ENCODE measurements around the gene RAB3C.

Gene RAB3C

DNA sequence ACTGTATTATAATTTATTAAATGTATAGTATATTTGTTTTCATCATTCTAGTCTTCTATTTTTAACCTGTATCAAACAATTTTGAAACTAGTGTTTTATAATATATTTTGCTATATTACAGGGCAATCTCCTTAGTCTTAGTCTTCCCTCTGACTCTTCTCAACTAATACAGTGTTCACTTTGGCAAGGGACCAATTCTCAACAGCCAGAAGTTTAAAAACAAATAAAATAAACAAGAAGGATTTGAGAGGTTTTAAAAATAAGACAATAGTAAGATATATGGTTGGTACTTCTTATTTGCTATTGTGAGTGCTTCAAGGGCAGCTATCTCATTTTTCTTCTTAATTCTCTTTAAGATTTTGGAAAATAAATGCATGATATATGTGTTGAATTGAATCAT is 167.2 kb downstream of the RAB3C start:
- no peaks in the 10 kb centered on the region for H3K79me2 ChIP-seq (ENCODE audit: low read length)
- no peak overlapping the region for H3K4me2 ChIP-seq (ENCODE audit: low read depth, low read length)
- H3K9ac ChIP-seq (ENCODE audit: low read length), result no peak overlapping the region
- no peak for DNase-seq
- no peaks in the 10 kb centered on the region for H4K20me1 ChIP-seq (ENCODE audit: insufficient read depth, low read length)
- TF ChIP-seq EZH2phosphoT487 (IDR thresholded peaks at IDR 0.05; ENCODE audit: low read length) (no peak), CTCF (IDR thresholded peaks at IDR 0.05; ENCODE audit: low read length) (no peak)
- no peaks in the 10 kb centered on the region for H3K36me3 ChIP-seq (replicated peaks; ENCODE audit: insufficient read depth, low read length)
- no peaks in the 10 kb centered on the region for H3F3A ChIP-seq (ENCODE audit: insufficient read depth, low read length)
- H3K4me3 ChIP-seq (ENCODE audit: low read length), result no peak overlapping the region
- no peaks in the 10 kb centered on the region for H3K9me2 ChIP-seq (replicated peaks; ENCODE audit: insufficient read depth, low read length)
- no peaks in the 10 kb centered on the region for H3K9me3 ChIP-seq (replicated peaks; ENCODE audit: insufficient read depth, low read length)
- no peaks in the 10 kb centered on the region for H3K4me1 ChIP-seq (ENCODE audit: low read length)
- H3K27me3 ChIP-seq (replicated peaks; ENCODE audit: insufficient read depth, low read length), result no peaks in the 10 kb centered on the region
- H2AFZ ChIP-seq (ENCODE audit: low read length), result no peak overlapping the region
- H3K27ac ChIP-seq (ENCODE audit: low read length), result no peak overlapping the region

DNA sequence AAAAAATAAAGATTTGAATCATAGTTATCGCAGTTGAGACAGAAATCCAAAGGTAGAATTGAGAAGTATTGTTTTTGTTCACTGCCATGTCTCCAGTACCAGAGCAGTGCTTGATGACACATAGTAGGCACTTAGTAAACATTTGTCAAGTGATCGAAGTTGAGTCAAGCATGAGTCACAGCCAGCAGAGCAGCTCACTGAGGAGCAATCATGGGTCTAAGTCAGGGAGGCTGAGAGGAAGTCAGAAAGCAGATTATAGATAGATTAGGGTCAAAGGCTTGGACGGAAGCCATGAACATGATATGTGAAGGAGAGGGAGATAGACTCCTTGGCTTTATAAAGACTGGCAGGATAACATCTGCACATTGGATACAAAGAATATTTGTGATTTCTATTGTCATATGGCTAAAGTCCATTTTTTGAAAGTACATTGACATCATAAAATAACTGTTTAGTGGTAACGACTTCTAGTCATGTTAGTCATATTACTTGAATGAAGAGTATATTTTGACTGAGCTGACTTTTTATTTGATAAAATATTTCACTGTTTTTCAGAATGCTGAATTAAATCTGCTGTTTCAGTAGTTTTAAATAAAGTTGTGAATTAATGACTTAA is 168.5 kb downstream of the RAB3C start:
- H3K9me3 ChIP-seq (replicated peaks; ENCODE audit: insufficient read depth, low read length), result no peaks in the 10 kb centered on the region
- no peak overlapping the region for H3K4me3 ChIP-seq (ENCODE audit: low read length)
- no peaks in the 10 kb centered on the region for H3K4me1 ChIP-seq (ENCODE audit: low read length)
- no peaks in the 10 kb centered on the region for H3K79me2 ChIP-seq (ENCODE audit: low read length)
- no peak for DNase-seq
- H4K20me1 ChIP-seq (ENCODE audit: insufficient read depth, low read length), result no peaks in the 10 kb centered on the region
- H3K27ac ChIP-seq (ENCODE audit: low read length), result no peak overlapping the region
- H3K36me3 ChIP-seq (replicated peaks; ENCODE audit: insufficient read depth, low read length), result no peaks in the 10 kb centered on the region
- TF ChIP-seq EZH2 (optimal IDR thresholded peaks at IDR 0.05; ENCODE audit: low read depth, low read length) (no peak), CTCF (IDR thresholded peaks at IDR 0.05; ENCODE audit: low read length) (no peak), EZH2phosphoT487 (IDR thresholded peaks at IDR 0.05; ENCODE audit: low read length) (no peak)
- H2AFZ ChIP-seq (ENCODE audit: low read length), result no peak overlapping the region
- no peaks in the 10 kb centered on the region for H3K27me3 ChIP-seq (replicated peaks; ENCODE audit: insufficient read depth, low read length)
- no peaks in the 10 kb centered on the region for H3F3A ChIP-seq (ENCODE audit: insufficient read depth, low read length)
- H3K9me2 ChIP-seq (replicated peaks; ENCODE audit: insufficient read depth, low read length), result no peaks in the 10 kb centered on the region
- H3K9ac ChIP-seq (ENCODE audit: low read length), result no peak overlapping the region
- no peak overlapping the region for H3K4me2 ChIP-seq (ENCODE audit: low read depth, low read length)

DNA sequence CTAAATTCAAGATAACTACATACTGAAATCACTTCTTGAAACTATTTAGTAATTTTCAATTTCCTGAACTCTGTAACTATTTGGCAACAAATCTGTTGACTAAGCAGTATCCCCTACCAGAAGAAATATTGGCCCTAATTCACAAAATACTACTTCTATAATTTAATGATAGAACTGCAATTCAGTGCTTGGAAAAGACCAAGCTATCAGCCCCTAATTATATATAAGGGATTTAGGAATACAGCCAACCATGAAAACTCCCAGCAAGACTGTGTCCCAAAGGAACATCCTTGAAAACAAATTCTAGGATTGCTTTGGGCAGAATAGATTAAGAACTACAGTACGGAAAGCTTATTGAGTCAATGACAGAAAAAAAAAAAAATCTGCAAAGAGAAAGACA is 169.2 kb downstream of the RAB3C start:
- H3K4me2 ChIP-seq (ENCODE audit: low read depth, low read length), result no peak overlapping the region
- H3F3A ChIP-seq (ENCODE audit: insufficient read depth, low read length), result no peaks in the 10 kb centered on the region
- H3K4me3 ChIP-seq (ENCODE audit: low read length), result no peak overlapping the region
- no peak overlapping the region for H2AFZ ChIP-seq (ENCODE audit: low read length)
- no peaks in the 10 kb centered on the region for H3K4me1 ChIP-seq (ENCODE audit: low read length)
- H3K36me3 ChIP-seq (replicated peaks; ENCODE audit: insufficient read depth, low read length), result no peaks in the 10 kb centered on the region
- TF ChIP-seq CTCF (IDR thresholded peaks at IDR 0.05; ENCODE audit: low read length), result no peak
- TF ChIP-seq EZH2phosphoT487 (IDR thresholded peaks at IDR 0.05; ENCODE audit: low read length), result no peak
- no peak for TF ChIP-seq EZH2 (optimal IDR thresholded peaks at IDR 0.05; ENCODE audit: low read depth, low read length)
- H4K20me1 ChIP-seq (ENCODE audit: insufficient read depth, low read length), result no peaks in the 10 kb centered on the region
- H3K79me2 ChIP-seq (ENCODE audit: low read length), result no peaks in the 10 kb centered on the region
- no peaks in the 10 kb centered on the region for H3K27me3 ChIP-seq (replicated peaks; ENCODE audit: insufficient read depth, low read length)
- H3K27ac ChIP-seq (ENCODE audit: low read length), result no peak overlapping the region
- no peaks in the 10 kb centered on the region for H3K9me2 ChIP-seq (replicated peaks; ENCODE audit: insufficient read depth, low read length)
- H3K9ac ChIP-seq (ENCODE audit: low read length), result no peak overlapping the region
- DNase-seq, result no peak
- H3K9me3 ChIP-seq (replicated peaks; ENCODE audit: insufficient read depth, low read length), result no peaks in the 10 kb centered on the region
